ENCODE measurements around the gene TIPRL. TPM values are rescaled to one million over a fixed set of nuclear protein-coding genes. Genes with fewer than 3 reads are reported as not detected.

The TIPRL gene
- total and polyA plus RNA-seq, 2 of the 8 experiments (the other 6 are each of a cell fraction or from before 2014, with no cell fraction given), result 8.1 to 27.4 TPM

DNA sequence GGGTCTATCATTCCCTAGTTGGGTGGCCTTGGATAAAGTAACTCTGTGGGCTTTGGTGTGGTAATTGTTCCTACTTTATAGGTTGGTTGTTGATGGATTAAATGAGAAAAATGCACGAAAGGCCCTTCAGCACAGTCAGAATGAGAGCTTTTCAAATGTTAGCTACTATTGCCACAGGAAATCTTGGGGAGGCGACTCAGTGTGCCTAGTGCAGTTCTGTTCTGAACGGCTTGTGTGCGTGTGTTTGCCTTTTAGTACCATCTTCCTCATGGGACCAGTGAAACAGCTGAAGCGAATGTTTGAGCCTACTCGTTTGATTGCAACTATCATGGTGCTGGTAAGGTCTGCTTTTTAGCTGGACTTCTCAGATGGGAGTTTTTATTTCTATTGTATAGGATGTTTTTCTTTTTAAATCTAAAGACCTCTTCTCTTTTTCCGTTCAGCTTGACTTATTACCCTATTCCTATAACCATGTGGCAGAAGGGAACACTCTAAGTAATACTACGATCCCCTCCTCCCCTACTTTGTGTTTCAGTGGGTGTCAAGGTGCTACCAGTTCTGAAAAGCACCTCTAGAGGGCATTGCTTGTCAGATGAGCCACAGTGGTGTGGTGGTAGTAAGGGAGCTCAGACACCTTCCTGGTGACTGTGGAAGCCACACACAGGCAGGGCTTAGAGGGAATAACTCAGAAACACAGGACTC lies 56.2 kb downstream of the TIPRL start (continued):
- TF ChIP-seq YY1 (IDR thresholded peaks at IDR 0.05; ENCODE audit: low read depth, low read length) (no peak), KDM1A (IDR thresholded peaks at IDR 0.05; ENCODE audit: borderline replicate concordance, low read length) (no peak), ASH2L (IDR thresholded peaks at IDR 0.05; ENCODE audit: low read length) (no peak), RAD21 (IDR thresholded peaks at IDR 0.05 in 1 of 2, conservative IDR thresholded peaks at IDR 0.05 in 1 of 2; ENCODE audit: low read depth in 2 of 2, low read length in 2 of 2) (peak; percentile 69 to 83), MAFK (IDR thresholded peaks at IDR 0.05; ENCODE audit: low read depth, low read length) (no peak), GABPA (IDR thresholded peaks at IDR 0.05; ENCODE audit: borderline replicate concordance, insufficient read depth, low read length) (no peak), SIX5 (IDR thresholded peaks at IDR 0.05; ENCODE audit: low read depth, low read length) (no peak), BACH1 (IDR thresholded peaks at IDR 0.05; ENCODE audit: low read length) (no peak), CREB1 (IDR thresholded peaks at IDR 0.05) (0 out of 2 replicates have a peak, but pooled peaks have one; percentile 29), POLR2A (IDR thresholded peaks at IDR 0.05; ENCODE audit: control extremely low read depth in 1 of 2, low read depth in 2 of 2, low read length in 2 of 2) (no peak)
